Activated naive CD8-positive, alpha-beta T cell (primary cell): ENCODE data around the gene C2CD2.
A peak's percentile ranks its signal among the peaks of the same experiment; 100 is the strongest.

ENCODE experiments used
- H3K27ac Mint-ChIP-seq: one replicate; pipeline ENCODE4 v1.8.0; 2021; ENCODE audit warnings: mixed read lengths
- H3K27me3 Mint-ChIP-seq: one replicate; pipeline ENCODE4 v1.8.0; 2021; ENCODE audit warnings: mixed read lengths
- H3K36me3 Mint-ChIP-seq: one replicate; pipeline ENCODE4 v1.8.0; 2021; ENCODE audit warnings: mixed read lengths
- H3K4me1 Mint-ChIP-seq: one replicate; pipeline ENCODE4 v1.8.0; 2021; ENCODE audit warnings: low read depth, mixed read lengths
- H3K4me3 Mint-ChIP-seq: one replicate; pipeline ENCODE4 v1.8.0; 2021; ENCODE audit warnings: mild to moderate bottlenecking, mixed read lengths
- H3K9me3 Mint-ChIP-seq: one replicate; pipeline ENCODE4 v1.8.0; 2021; ENCODE audit warnings: low read depth, mixed read lengths

Gene C2CD2

DNA sequence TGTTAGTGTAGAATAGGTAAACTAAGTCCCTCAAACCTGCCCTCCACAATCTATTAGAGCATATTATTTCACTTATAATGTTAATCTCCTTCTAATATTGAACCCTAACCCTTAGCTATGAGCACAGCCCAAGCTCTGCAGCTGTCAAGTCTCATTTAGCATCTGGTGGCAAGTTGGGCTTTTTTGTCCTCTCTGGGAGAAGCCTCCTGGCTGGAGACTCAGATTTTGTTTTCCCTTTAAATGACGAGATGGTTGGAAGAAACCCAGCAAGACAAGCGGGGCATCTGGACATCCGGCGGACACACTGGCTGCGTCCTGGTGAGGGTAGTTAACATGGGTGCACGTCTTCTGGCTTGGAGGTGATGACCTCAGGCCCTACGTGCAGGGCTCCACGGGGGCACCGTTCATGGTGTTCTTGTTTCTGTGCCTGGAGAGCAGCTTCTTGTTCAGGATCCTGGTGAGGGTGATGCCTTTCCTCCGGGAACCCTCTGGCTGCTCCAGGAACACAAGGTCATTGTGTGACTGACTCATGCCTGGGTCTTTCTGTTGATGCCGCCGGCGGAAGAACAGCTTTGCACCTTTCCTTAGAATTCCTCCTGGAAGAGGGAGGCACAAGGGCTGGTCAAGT lies 65.0 kb downstream of the C2CD2 start:
- no peaks in the 10 kb centered on the region for H3K9me3 Mint-ChIP-seq
- no peaks in the 10 kb centered on the region for H3K27me3 Mint-ChIP-seq
- no peak overlapping the region for H3K27ac Mint-ChIP-seq
- H3K4me1 Mint-ChIP-seq = no peaks in the 10 kb centered on the region
- H3K36me3 Mint-ChIP-seq = peaks cover 2% of the 10 kb centered on the region
- no peak overlapping the region for H3K4me3 Mint-ChIP-seq

DNA sequence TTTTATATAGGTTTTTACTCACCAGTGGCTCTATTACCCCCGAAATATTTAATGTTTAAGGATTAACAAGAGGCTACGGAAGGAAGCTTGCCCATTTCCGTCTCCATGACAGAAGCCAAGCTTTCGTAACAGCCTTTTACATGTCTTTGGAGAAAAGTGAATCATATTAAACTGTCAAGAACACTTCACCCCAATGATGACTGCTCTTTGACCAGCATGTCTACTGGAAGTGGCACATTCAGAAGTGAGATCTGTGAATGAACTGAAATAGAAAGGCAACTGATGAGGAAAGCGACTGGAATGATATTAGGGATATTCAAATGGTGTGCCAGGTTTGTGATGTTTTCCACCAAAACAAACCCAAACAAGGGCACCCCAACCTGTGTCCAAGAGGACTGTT lies 66.2 kb downstream of the C2CD2 start:
- H3K4me1 Mint-ChIP-seq = no peaks in the 10 kb centered on the region
- no peak overlapping the region for H3K27ac Mint-ChIP-seq
- H3K9me3 Mint-ChIP-seq = no peaks in the 10 kb centered on the region
- H3K27me3 Mint-ChIP-seq = no peaks in the 10 kb centered on the region
- no peak overlapping the region for H3K4me3 Mint-ChIP-seq
- peaks cover 2% of the 10 kb centered on the region for H3K36me3 Mint-ChIP-seq

DNA sequence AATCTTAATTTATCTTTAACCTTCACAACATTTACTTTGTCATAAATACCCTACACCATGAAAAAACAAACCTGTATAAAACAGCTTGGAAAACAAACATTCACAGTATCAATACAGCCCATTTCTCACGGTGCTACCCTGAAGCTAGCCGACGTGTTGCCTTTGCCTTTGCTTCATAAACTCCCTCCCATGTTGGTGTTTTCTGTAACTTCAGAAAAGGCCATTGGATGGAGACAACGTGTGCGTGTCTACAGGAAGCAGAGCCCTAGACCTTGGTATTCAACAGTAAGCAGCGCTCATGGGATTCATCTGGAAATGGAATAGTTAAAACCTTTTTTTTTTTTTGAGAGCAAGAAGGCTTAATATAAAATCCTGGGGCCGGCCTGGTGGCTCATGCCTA lies 67.5 kb downstream of the C2CD2 start:
- Mint-ChIP-seq H3K4me1 (no peaks in the 10 kb centered on the region), H3K9me3 (no peaks in the 10 kb centered on the region), H3K27ac (no peak overlapping the region), H3K36me3 (peaks cover 2% of the 10 kb centered on the region), H3K4me3 (no peak overlapping the region), H3K27me3 (no peaks in the 10 kb centered on the region)

DNA sequence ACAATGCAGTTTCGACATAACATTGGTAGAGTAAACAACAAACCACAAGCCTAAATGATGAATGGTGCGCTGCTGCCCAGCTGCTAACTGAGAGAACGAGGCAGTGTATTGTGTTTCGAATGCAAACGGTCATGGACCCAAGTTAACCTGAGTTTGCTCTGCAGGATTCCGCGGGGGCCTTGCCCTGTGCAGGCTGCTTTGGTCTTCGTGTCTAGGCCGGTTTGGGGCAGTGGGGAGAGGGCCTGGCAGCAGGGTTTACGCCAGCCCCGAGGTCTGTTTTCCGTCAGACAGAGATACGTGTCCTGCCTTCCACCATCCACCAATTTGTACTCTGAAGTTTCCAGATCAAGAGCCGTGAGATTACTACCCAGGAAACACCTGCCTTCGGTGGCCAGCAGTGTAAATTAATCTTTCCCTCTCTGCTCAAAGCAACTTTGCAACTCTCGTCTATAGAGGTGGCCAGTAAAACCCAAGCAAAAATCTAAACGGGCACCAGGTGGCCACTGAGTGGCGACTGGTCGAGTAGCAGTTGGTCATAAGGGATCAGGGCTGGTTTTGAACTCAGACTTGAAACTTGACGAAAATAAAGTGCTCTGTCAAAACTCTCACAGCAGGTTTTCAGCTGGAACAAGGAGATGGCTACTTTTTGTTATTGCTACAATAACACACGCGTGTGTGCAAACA lies 68.3 kb downstream of the C2CD2 start:
- H3K4me1 Mint-ChIP-seq = no peaks in the 10 kb centered on the region
- H3K4me3 Mint-ChIP-seq = no peak overlapping the region
- H3K9me3 Mint-ChIP-seq = no peaks in the 10 kb centered on the region
- H3K27ac Mint-ChIP-seq = no peak overlapping the region
- peaks cover 2% of the 10 kb centered on the region for H3K36me3 Mint-ChIP-seq
- H3K27me3 Mint-ChIP-seq = no peaks in the 10 kb centered on the region

DNA sequence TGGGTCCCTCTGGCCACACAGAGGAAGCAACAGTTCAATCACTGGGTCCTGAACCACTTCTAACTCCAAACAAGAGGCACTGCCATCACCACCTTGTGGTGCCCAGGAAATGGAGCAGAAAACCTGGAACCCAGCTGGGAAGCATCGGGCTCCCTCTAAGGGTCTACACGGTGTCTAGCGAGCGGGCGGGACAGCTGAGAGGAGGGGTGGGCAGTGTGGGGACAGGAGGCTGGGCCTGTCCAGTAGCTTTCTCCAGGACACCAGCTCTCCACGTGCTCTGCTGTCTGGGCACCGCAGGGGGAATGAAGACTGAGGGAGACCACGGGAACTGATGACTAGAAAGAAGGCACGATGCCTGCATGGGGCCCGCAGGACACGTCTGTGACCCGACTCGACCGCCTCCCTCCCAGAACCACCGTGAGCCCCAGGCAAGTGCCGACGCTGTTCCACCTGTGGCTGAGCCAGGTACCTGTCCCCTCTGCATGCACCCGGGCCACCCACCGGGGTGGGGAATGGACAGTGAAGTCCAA lies 69.3 kb downstream of the C2CD2 start:
- Mint-ChIP-seq H3K27ac (no peak overlapping the region), H3K27me3 (no peaks in the 10 kb centered on the region), H3K9me3 (no peaks in the 10 kb centered on the region), H3K36me3 (peaks cover 2% of the 10 kb centered on the region), H3K4me3 (no peak overlapping the region), H3K4me1 (no peaks in the 10 kb centered on the region)

DNA sequence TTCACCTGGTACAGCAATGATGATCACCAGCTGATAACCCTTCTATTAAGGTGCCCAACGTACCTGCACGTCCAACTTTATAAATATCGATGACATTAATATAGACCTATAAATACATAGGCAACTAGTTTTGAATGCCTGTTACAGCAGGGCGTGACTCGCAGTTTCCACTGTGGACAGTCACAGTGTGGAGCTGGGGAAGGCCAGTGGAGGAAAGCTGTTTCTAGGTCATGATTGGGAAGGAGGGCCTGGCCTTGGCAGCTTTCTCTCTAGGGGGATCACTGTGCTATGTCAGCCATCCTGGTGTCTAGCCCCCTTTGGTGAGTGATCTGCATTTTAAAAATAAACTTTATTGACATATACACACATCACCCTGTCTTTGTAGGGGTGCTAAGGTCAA lies 70.2 kb downstream of the C2CD2 start:
- Mint-ChIP-seq H3K4me3 (no peak overlapping the region), H3K36me3 (peaks cover 2% of the 10 kb centered on the region), H3K27me3 (no peaks in the 10 kb centered on the region), H3K27ac (no peak overlapping the region), H3K4me1 (no peaks in the 10 kb centered on the region), H3K9me3 (no peaks in the 10 kb centered on the region)

DNA sequence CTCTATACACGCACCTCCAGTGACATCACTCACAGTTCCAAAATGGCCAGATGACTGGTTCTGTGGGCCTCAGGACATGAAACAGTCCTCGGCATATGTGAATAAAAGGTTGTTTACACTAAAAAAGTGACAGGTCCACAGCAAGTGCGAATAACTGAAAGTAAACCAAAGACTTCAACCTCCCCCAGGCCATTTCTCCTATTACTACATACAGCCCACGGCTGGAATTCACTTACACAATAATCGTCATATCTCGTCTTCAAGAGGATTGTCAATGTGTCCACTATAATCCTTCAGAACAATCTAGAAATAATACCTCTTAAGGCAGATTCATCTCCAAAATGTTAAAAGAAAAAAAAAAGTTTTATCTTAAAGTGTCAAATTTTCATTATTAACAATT lies 72.8 kb downstream of the C2CD2 start:
- Mint-ChIP-seq H3K36me3 (no peaks in the 10 kb centered on the region), H3K27me3 (no peaks in the 10 kb centered on the region), H3K9me3 (no peaks in the 10 kb centered on the region), H3K4me3 (peak overlapping the region; percentile 92), H3K27ac (no peak overlapping the region), H3K4me1 (peaks cover 18% of the 10 kb centered on the region)

DNA sequence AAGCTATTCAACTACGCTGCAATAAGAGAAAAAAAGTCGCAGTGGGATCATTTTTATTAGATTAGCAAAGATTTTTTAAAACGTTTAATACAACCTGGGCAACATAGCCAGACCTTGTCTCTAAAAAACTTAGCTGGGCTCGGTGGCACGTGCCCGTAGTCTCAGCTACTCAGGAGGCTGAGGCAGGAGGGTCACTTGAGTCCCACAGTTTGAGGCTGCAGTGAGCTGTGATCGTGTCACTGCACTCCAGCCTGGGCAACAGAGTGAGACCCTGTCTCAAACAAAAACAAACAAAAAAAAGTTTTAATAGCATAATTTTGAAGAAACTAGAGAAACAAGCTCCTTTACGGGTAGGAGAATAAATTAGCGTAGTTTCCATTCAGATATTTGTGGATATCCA lies 73.7 kb downstream of the C2CD2 start:
- no peaks in the 10 kb centered on the region for H3K27me3 Mint-ChIP-seq
- H3K9me3 Mint-ChIP-seq = no peaks in the 10 kb centered on the region
- H3K4me3 Mint-ChIP-seq = peak overlapping the region; percentile 92
- no peaks in the 10 kb centered on the region for H3K36me3 Mint-ChIP-seq
- H3K27ac Mint-ChIP-seq = peak overlapping the region; percentile 98
- peaks cover 26% of the 10 kb centered on the region for H3K4me1 Mint-ChIP-seq

DNA sequence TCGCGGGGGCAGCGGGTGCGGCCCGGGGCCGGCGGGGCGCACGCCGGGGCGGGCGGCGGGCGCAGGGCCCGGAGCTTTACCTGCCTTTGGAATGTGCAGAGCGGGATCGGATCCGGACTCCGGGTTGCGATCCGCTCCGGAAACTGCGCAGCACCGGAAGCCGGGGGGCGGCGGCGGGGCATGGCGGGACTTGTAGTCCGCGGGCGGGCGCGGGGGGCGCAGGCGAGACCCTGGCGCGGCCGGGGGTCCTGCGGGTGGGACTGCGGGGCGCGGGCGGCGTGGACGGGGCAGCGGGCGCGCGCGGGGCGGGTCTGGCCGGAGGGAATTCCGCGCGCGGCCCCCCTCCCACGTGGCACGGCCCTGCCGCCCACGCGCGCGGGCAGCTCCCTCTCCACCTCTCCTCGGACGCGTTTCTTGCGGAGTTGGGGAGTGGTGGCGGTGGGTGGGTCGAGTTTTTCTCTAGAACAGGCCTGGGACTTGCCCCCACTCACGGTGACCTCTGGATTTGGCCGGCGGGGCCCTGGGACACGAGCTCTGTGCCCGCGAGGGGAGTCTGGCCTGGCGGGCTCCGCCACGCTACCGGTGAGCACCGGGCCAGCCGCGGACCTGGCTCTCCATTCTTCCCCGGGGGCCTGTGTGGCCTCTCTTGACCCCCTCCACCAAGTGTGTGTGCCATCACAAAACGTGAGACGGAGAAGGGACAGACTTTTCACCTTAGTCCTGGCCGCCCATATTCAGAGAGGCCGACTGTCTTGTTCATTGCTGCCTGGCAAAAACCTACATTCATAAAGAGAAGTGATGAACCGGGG lies 74.4 kb downstream of the C2CD2 start, which contains the start of gene PRDM15:
TSS of gene PRDM15 (minus strand) at position 155 of the 809 bp plus-strand sequence. CDS start 18,981 bp downstream, outside the sequence.
- H3K9me3 Mint-ChIP-seq = no peaks in the 10 kb centered on the region
- H3K27ac Mint-ChIP-seq = peak within 1 kb of the TSS; percentile 98
- peak within 1 kb of the TSS; percentile 92 for H3K4me3 Mint-ChIP-seq
- H3K4me1 Mint-ChIP-seq = peaks cover 26% of the 10 kb centered on the region
- no peaks in the 10 kb centered on the region for H3K36me3 Mint-ChIP-seq
- H3K27me3 Mint-ChIP-seq = no peaks in the 10 kb centered on the region

DNA sequence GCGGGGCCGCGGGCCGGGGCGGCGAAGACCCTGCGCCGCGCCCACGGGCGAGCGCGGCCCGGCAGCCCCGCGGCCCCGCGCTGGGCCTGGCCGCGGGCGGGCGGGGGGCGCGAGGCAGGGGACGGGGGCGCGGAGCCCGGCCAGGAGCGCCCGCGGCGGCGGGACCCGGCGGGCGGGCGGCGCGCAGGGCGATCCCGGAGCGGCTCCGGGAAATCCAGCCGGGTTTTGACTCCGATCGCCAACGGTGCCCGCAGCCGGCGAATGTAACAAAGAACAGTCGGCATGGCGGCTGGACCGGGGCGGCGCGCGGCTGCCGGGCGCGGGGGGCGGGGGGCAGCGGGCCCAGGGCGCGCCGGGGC lies 75.0 kb downstream of the C2CD2 start:
- H3K4me1 Mint-ChIP-seq = peaks cover 26% of the 10 kb centered on the region
- no peak overlapping the region for H3K27ac Mint-ChIP-seq
- H3K9me3 Mint-ChIP-seq = no peaks in the 10 kb centered on the region
- H3K27me3 Mint-ChIP-seq = no peaks in the 10 kb centered on the region
- peaks cover 2% of the 10 kb centered on the region for H3K36me3 Mint-ChIP-seq
- H3K4me3 Mint-ChIP-seq = peak overlapping the region; percentile 40

DNA sequence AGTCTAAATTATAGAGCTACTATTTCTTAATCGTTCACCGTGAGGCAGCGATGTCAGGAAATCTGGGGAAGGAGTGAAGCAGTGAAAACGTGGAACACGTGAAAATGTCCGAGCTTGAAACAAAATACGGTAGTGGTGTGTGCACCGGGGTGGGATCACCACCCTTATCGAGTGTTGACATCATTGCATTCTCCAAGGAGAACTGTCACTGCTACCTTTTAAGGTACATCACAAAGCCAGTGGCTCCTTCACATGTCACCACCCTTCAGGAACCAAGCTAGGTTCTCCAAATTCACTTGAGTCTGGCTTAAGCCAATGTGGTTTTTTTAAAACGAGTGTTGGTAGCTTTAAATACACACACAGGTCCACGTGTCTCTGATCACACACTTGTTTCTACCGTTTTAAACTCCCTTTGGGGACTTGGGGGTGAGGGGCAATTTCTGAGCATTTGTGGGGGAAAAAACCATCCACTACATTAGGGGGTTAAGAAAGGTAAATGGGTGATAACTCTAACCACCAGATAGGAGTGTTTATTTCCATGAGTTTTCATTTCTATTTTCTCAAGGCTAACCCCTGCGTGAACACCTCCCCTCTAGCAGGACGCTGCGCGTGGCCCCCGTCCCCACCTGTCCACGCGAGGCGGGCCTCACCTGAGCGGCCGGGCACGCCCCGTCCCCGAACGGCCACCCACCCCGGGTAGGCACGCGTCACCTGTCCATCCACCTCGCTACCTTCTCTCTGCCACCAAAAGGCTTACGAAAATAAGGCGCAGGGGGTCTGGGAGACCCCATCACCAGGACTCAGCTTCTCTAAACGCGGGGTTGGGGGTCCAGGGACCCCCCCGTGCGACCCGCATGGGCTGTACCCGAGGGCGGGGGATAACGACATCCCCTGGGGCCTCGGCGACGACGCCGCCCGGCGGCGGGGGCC lies 75.7 kb downstream of the C2CD2 start:
- no peaks in the 10 kb centered on the region for H3K27me3 Mint-ChIP-seq
- H3K27ac Mint-ChIP-seq = peak overlapping the region; percentile 95
- peak overlapping the region; percentile 91 for H3K4me3 Mint-ChIP-seq
- H3K36me3 Mint-ChIP-seq = peaks cover 2% of the 10 kb centered on the region
- peaks cover 26% of the 10 kb centered on the region for H3K4me1 Mint-ChIP-seq
- no peaks in the 10 kb centered on the region for H3K9me3 Mint-ChIP-seq

DNA sequence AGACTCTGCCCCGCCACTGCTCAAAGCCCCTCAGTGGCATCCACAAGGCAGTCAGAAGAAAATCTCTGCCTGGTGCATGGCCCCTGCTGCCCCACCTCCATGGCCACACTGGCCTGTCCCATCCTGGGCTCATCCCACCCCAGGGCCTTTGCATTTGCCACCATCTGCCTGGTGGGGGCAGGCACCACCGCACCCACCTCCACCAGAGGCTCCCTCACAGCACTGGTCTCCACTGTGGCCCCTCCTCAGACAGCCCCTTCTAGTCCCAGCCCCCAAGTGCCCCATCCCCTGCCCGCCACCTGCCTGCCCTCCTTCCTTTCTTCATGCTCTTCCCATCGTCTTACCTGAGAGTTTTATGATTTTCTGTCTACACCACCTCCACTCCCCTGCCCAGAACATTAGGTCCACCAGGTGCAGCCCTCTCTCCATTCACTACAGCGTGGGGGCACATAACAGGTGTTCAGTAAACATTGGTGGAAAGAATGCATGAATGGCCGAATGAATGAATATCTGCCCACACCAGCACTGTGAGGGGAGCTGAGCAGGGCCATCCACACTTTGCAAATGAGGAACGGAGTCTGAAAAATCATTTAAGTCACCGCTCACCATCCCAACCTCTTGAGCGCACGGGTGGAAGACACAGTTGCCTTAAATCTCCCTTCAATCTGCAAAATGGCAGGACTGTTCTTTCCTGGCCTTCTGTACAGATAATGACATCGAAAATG lies 76.7 kb downstream of the C2CD2 start:
- peaks cover 2% of the 10 kb centered on the region for H3K36me3 Mint-ChIP-seq
- H3K27me3 Mint-ChIP-seq = no peaks in the 10 kb centered on the region
- no peaks in the 10 kb centered on the region for H3K9me3 Mint-ChIP-seq
- H3K27ac Mint-ChIP-seq = peak overlapping the region; percentile 95
- H3K4me3 Mint-ChIP-seq = peak overlapping the region; percentile 91
- peaks cover 26% of the 10 kb centered on the region for H3K4me1 Mint-ChIP-seq

DNA sequence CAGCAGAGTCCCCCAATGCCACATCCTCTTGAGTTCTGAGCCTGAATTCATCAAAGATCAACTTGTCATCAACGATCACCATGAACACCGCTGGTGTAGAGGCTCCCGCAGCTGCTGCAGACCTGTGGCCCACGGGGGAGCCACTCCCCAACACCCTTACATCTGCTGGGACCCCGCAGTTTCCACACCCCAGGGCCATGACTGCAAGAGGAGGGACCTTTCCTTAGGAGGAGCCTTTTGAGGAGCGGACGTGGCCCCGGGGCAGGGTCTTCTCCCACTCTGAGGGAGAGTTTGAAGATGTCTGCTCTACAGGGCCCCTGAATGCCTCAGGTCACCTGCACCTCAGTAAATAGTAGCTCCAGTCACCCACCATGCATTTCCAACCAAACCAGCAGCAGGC lies 77.4 kb downstream of the C2CD2 start:
- peaks cover 26% of the 10 kb centered on the region for H3K4me1 Mint-ChIP-seq
- H3K27ac Mint-ChIP-seq = no peak overlapping the region
- no peaks in the 10 kb centered on the region for H3K27me3 Mint-ChIP-seq
- no peaks in the 10 kb centered on the region for H3K9me3 Mint-ChIP-seq
- H3K4me3 Mint-ChIP-seq = peak overlapping the region; percentile 91
- H3K36me3 Mint-ChIP-seq = peaks cover 2% of the 10 kb centered on the region

DNA sequence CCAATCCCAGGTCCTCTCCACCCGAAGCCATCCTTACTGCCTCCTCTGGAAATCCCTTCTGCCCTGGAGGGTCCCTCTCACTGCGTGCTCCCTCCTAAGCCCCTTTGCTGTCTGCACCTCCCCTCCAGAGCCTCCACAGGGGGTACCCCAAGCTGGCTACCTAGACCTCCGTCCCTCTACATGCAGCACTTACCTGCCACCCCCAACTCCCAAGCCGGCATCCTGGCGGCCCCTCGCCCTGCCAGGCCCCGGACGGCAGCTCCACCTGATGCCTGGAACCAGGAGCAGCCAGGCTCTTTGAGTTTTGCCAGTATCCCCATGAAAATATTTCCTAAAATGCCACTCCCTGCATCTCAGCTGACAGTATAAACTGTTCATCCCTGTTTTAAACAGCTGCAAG lies 78.7 kb downstream of the C2CD2 start:
- no peak overlapping the region for H3K4me3 Mint-ChIP-seq
- H3K27me3 Mint-ChIP-seq = no peaks in the 10 kb centered on the region
- H3K36me3 Mint-ChIP-seq = peaks cover 2% of the 10 kb centered on the region
- no peaks in the 10 kb centered on the region for H3K9me3 Mint-ChIP-seq
- no peak overlapping the region for H3K27ac Mint-ChIP-seq
- peaks cover 26% of the 10 kb centered on the region for H3K4me1 Mint-ChIP-seq
